Measurements from ENCODE around the gene USH2A. TPM values are rescaled to one million over a fixed set of nuclear protein-coding genes. Genes with fewer than 3 reads are reported as not detected.

USH2A gene
- total RNA-seq, 2 donors from 2014 or later: not detected

DNA sequence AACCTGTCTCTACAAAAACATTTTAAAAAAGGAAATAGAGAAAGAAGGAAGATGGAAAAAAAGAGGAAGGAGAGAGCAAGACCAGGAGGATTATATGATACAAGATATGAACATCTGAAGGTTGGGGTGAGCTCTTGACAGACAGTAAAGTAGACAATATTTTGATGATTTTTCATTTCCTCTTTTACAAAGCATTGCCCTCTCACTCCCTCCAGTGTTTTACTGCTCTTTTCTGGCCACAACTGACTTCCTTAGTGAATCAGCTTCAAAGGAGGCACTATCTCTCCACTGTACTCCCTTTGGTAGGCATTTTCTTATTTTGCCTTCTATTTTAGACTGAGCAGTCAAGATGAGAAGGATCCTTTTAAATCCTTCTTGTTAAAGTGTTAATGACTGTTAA is 559.5 kb downstream of the USH2A start:
- intact Hi-C loops (cut with DNase I): no loop called here
- no peak for DNase-seq (ENCODE audit: low spot score)

DNA sequence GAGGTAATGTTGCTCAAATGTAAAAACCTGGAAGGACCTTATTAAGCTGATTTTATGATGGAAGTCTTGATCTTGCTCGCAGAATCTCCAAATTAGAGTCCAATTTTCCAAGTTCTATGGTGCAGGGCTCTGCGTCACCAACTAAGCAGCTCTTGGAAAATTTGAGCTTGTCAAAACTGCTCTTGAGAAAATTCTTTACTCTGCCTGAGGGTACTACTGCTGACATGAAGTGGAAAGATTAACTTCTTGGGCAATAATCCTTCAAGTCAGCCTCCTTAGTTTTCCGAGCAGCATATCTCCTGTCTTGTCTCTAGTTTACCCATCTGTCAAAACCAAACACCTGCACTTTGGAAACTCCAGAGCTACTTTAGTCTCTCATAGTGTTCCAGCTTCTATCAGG is 562.4 kb downstream of the USH2A start:
- intact Hi-C loops (cut with DNase I): no loop called here

DNA sequence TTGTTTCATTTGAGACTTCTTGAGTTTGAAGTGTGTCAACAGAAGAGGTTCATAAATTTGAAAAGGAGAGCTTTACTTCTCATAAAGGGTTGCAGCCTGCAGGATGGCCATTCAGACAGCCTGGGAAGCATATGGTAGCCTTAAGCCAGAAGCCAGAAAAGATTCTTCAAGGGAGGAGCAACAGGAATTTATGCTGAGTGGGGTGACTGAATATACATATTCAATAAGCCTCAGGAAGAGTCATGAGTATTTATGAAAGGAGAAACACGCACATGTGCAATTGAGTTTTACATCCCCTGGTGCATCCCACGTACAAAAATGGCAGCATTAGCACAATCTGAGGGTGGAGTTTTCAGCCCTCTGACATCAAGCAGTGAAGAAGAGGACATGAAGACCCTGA is 565.9 kb downstream of the USH2A start:
- DNase-seq (ENCODE audit: low spot score): no peak
- intact Hi-C loops (cut with DNase I): no loop called here

More for the DNA sequence above, 562.4 kb downstream of the USH2A start:
- no peak for DNase-seq (ENCODE audit: low spot score)

DNA sequence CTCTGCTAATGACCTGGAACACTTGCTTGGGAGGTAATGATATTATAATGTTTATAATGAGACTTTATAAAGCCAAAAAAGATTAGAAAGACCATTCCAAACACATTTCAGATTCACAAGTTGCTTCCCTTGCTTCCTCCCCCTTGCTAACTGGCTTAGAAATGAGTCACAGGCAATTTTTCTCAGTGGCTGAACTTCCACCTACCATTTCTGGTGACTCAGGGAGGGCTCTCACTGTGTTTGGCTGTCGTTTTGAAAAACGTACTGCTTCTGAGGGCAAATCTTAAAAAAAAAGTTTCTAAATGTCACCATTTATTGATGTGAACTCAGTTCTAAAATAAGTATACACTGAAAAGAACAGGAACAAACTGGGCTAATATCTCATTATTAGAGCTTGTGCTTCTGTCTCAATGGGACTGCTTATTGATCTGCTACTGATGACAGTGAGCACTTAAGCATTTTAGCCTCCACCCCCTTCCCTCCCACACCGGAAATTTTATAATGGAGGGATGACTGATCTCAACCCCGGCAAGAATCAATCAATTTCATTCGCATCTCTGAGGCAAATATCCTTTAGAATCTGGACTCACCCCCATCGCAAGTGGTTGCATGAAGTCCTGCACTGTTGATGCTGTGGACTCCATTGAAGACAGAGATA is 577.9 kb downstream of the USH2A start:
- DNase-seq (ENCODE audit: low spot score): no peak
- intact Hi-C loops (cut with DNase I): no loop called here

DNA sequence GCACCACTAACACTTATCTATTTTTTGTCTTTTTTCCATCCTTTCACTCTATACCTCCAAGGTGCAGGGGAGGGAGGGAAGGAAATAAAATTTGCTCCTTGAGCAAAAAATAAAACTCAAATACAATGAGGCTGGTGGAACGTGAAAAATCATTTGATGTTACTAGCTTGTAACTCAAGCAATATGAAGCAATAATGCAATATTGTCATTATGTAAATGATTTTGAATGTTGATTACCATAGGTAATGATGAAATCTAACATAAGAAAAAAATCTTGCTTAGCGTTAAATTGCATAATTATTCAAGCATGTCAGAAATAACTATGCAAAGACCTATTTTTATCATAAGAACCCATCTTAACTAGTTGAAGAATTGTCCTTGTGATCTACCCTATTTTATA is 578.5 kb downstream of the USH2A start:
- no peak for DNase-seq (ENCODE audit: low spot score)
- intact Hi-C loops (cut with DNase I): no loop called here

DNA sequence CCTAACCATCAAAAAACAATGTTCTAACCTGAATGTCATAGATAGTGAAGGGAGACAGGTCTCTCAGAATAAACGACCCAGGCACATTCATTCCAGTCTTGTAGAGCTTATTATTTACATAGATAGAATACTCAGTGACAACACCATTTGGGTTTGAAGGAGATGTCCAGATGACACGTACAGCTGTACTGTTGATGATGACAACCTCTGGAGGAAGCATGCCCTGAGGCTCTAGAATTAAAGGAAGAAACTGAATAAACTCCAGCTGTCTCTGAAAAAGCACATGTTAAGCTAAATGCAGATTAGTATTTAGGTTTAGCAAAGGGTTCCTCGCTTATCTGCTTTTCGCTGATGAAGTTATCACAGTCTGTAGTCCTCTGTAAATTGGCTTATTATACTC is 579.0 kb downstream of the USH2A start:
- intact Hi-C loops (cut with DNase I): no loop called here
- DNase-seq (ENCODE audit: low spot score): no peak

DNA sequence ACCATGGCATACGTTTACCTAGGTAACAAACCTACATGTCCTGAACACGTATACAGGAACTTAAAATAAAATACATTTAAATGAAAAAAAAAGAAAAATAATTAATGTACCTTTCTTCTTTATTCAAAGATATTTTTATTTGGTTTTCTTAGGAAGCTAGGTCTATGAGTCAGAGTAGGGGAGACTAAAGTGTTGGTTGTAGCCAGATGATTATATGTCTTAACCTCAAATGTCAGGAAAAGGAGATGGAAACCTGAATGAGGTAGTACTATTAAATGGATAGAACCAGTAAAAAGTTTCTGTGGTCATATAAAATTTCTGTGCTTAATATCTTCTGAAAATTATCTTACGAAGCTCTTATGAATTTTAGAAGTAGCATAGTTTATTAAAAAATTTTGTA is 580.3 kb downstream of the USH2A start:
- DNase-seq (ENCODE audit: low spot score): no peak
- intact Hi-C loops (cut with DNase I): no loop called here

DNA sequence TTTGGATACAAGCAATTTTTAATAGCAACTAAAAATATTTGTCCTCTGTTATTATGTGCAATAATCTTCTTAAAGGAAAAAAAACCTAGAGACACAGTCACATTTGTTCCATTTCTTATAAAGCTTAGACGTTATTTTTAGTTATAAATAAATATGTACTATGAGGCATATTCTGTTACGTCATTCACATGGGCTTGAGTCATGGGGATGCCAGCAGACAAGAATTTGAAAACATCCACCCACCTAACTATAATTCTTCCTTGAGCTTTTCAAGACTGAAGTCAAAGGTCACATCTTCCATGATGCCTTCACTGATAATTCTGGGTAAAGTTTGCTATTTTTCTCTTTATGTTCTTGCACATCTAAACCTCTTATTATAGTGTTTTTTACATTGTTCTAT is 587.3 kb downstream of the USH2A start:
- intact Hi-C loops (cut with DNase I): no loop called here
- no peak for DNase-seq (ENCODE audit: low spot score)

DNA sequence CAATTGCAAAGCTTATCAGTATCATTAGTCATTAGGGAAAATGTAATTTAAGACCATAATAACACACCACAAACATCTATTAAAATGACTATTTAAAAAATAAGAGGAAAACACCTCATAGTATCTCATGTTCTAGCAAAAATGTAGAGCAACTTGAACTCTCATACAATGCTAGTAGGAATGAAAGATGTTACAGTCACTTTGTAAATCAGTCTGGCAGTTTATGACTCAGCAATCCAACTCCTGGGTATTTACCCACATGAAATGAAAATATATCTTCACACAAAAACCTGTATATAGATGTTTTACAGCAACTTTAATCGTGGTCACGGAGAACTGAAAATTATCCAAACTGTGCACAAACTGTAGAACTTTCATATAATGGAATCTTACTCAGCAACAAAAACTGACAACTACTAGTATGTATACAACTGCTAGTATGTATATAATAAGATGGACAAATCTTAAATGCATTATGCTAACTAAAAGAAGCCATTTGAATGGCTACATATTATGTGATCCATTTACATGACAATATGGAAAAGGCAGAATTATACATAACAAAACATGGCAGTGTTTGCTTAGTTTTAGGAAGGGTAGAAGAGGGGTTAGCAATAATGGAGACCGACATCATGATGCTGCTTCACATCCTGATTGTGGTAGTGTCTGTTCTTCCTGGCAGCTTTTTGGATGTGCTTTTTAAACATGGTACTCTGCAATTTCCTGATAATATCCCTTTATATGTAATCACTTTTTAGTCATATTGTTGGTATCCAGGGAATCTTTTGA is 589.1 kb downstream of the USH2A start:
- no peak for DNase-seq (ENCODE audit: low spot score)
- intact Hi-C loops (cut with DNase I): no loop called here

DNA sequence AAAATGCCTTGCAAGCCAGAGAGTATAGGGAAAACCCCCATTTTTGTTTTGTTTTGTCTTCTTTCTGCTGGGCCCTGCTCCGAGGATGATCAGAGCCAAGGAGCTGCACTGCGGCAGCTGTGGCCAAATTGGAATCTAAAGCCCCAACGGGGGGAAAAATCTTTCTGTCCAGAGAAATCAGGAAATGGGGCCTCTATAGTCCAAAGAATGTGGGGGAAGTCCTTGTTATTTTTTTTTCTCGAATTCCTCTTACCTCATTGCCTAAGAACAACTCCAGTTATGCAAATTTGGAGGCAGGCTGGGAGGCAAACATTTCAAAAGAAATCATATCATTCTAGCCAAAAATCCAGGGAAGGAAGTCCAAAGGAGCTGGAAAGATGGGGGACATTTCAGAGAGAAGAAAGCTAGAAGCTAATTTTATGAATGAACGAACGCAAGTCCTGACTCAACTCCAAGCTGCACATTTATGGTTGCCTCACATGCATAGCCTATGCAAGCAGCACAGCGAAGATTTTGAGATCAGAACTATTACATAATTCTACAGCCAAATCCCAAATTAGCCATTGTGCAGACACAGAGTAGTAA is 592.9 kb downstream of the USH2A start:
- intact Hi-C loops (cut with DNase I): no loop called here
- no peak for DNase-seq (ENCODE audit: low spot score)

DNA sequence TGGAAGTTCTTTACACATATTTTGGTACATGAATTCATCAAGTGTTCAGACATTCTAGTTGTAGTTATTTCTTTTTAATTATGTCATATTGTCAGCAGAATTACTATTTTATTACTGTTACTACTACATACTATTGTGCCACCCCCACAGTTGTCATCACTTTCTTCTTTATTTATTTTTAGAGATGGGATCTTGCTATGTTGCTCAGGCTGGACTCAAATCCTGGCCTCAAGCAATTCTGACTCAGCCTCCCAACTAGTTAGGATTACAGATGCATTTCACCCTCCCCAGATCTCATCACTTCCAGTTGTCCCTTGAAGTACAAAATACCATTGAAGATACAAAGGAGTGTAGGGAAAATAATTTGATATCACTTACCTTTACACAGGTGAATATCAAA is 598.2 kb downstream of the USH2A start:
- intact Hi-C loops (cut with DNase I): no loop called here
- DNase-seq (ENCODE audit: low spot score): no peak

DNA sequence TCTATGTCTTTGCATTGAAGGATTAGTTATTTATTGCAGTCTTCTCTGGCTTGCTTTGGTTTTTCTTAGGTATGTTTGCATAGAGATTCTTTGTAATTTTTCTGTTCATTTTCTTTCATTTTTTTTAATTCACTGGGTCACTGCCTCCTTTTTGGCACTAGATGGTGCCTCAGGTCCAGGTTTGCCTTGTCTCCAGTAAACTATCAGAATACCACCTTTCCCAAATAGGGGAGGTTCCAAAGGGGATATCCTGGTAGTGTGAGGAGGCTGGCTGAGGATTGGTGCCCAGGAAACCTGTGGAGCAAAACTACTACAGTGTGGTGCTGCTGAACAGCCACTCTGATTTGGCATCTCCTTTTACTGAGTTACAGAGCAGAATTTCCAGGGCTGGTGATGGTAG is 599.0 kb downstream of the USH2A start:
- intact Hi-C loops (cut with DNase I): no loop called here
- DNase-seq (ENCODE audit: low spot score): no peak

DNA sequence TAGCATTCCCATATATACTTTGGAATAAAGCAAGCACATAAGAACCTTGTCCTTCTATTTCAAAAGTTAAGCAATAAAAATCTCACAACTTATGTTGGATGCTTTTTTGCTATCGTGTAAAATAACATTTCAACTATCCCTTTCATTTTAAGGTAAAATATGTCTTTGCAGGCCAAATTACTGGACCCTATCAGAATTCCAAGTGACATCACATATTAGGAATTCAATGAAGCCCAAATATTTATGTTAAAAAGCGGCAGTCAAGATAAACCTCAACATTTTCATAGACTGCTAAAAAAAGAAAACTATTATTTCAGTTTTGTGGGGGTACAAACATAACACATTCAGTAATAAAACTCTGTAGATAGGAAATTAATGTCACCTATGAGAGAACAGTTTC is 604.1 kb downstream of the USH2A start:
- no peak for DNase-seq (ENCODE audit: low spot score)
- intact Hi-C loops (cut with DNase I): no loop called here

DNA sequence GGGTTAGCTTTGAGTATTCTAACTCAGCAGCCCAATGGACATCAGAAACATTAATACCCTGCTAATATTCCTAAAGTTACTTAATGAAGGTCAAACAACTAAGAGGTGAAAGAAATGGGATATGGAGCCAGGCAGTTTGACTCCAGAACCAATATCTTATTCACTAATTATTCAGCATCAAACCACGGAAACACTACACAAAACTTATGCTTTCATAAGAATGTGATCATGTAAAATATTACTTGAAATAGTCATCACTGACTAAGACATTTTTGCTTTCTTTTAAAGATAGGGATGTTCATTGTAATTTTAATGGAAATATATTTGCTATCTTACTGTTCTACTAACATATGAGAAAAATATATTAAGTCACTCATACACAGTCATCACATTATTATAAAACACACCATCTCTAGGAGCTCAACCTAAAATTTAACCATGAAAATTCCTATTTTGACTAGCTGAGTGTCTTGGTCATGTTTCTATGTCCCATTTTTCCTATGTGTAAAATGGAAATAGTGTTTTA is 615.3 kb downstream of the USH2A start:
- DNase-seq (ENCODE audit: low spot score): no peak
- intact Hi-C loops (cut with DNase I): no loop called here

DNA sequence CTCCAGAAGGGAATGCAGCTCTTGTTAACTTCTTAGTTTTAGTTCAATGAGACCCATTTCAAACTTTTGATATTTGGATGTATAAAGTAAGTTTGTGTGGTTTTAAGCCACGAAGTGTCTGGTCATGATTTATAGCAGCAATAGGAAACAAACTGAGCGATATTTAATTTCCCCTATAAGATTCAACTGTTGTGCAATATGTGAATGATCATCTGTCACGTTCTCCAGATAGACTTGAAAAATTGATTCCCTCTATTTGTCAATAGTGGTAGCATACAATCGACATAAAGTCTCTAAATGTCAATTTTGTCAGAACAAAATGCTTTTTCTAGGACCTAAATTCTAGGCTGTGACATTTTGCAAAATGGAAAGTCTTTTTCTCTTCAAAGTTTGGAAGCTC is 616.0 kb downstream of the USH2A start:
- no peak for DNase-seq (ENCODE audit: low spot score)
- intact Hi-C loops (cut with DNase I): no loop called here

DNA sequence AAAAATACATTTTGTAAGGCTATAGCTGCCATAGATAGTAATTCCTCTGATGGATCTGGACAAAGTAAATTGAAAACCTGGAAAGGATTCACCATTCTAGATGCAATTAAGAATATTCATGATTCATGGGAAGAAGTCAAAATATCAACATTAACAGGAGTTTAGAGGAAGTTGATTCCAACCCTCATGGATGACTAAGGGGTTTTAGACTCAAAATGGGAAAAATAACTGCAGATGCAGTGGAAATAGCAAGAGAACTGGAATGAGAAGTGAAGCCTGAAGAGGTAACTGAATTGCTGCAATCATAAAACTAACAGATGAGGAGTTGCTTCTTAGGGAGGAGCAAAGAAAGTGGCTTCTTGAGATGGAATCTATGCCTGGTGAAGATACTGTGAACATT is 625.4 kb downstream of the USH2A start:
- intact Hi-C loops (cut with DNase I): no loop called here
- no peak for DNase-seq (ENCODE audit: low spot score)

DNA sequence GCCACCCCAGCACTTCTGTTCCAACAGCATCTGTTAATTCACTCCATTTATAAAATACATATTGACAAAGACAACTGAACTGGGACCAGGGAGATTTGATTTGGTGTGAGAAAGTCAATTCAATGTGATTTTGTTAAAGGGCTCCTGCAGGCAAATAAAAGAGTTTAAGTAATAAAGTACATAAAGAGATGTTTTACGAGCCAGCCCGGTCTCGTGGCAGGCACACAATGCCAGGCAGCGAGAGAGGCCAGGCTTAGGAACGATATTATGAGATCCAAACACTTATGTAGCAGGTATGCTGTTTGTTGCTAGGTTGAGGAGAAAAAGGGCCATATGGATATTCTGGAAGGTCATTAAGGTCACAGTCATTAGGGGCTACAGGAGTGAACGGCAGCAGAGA is 629.1 kb downstream of the USH2A start:
- intact Hi-C loops (cut with DNase I): no loop called here
- no peak for DNase-seq (ENCODE audit: low spot score)

DNA sequence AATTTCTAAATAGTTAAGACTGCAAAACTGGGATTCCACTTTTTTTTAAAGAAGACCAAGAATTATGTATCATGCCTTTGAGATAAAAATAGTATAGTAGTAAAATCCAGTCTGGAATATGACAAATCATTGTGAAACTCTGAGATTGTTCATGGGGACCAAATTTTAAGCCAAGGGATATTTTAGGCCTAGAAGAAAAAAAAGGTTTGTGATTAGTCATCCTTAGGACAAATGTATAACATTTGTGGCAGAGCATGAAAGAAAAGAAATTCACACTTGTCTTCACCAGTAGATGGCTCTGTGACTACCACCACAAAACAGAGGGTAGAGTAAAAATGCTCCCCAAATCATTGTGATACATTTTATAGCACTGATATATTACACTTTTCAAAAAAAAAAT is 630.1 kb downstream of the USH2A start:
- no peak for DNase-seq (ENCODE audit: low spot score)
- intact Hi-C loops (cut with DNase I): no loop called here

DNA sequence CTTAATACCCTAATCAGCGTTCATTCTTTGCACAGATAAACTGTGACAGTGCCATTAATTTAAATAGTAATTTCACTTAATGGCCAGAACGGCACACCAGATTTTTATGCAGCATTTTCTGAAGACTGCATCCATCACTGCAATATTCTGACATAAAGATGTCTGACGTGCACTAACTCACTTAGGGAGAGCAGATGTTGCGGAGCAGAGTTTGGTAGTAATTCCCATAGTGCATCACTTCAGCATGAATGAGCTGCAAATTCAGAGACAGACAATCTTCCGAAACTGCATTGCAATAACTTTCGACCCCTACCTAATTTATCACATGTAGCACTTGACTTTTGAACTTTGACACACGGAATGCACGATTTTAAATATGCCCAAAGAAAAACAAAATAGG is 630.8 kb downstream of the USH2A start:
- intact Hi-C loops (cut with DNase I): no loop called here

DNA sequence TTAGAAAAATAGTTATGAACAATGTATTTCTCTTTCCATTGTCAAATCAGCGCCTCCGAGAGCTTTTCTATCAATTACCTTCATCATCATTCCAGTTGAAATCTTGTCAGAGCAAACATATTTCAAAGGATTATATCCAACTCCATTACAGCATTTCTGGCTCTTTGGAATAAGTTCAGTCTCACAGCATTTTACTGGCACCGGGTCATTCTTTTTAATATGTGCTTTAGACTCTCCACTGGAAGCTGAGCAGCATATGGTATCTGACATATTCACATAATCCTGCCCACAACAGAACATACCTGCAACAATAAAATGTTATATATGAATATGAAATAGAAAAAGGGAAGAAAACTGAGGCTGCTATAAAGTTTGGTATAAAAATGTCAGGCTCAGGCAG is 633.3 kb downstream of the USH2A start:
- intact Hi-C loops (cut with DNase I): no loop called here
- DNase-seq (ENCODE audit: low spot score): no peak

More for the DNA sequence above, 630.8 kb downstream of the USH2A start:
- no peak for DNase-seq (ENCODE audit: low spot score)

DNA sequence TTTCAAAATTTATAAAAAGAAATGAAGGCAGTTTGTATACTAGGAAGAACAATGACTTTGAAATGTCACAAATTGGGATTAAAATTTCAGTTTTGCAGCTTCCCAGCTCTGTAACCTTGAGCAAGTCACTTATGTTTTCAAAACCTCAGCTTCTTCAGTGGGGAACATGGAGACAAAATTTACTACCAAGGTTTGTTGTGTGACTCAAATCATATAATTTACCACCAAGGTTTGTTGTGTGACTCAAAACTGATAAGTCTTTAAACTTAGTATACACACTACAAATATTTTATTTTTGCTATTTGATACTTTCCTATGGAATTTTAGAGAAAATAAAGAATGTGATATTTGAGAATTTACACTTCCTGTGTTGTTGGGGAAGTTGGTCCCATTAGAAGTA is 636.3 kb downstream of the USH2A start:
- intact Hi-C loops (cut with DNase I): no loop called here
- DNase-seq (ENCODE audit: low spot score): no peak

All from posterior vena cava (tissue), 2 donors.